ENCODE measurements around the gene ARHGEF7.

DNA sequence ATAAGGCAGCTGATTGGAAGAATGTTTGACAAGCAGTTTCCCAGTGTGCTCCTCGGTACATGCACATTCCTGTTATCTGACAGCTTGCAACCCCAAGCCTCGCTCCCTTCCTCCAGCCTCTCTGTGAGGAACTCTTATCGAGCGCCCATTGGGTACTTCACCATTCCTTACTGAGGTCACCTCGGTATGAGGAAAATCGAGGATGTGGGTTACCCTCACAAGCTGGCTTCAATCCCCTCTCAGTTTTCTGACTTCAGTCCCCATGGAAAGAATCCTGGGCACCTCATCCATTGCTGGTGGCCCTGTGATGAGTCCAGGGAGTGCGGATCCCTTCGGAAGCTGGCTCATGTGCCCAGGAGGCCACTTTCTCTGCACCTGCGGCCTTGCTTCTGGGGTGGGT lies 222.6 kb downstream of the ARHGEF7 start:
- TF ChIP-seq, protein P1, sequence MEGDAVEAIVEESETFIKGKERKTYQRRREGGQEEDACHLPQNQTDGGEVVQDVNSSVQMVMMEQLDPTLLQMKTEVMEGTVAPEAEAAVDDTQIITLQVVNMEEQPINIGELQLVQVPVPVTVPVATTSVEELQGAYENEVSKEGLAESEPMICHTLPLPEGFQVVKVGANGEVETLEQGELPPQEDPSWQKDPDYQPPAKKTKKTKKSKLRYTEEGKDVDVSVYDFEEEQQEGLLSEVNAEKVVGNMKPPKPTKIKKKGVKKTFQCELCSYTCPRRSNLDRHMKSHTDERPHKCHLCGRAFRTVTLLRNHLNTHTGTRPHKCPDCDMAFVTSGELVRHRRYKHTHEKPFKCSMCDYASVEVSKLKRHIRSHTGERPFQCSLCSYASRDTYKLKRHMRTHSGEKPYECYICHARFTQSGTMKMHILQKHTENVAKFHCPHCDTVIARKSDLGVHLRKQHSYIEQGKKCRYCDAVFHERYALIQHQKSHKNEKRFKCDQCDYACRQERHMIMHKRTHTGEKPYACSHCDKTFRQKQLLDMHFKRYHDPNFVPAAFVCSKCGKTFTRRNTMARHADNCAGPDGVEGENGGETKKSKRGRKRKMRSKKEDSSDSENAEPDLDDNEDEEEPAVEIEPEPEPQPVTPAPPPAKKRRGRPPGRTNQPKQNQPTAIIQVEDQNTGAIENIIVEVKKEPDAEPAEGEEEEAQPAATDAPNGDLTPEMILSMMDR (IDR thresholded peaks at IDR 0.05), result no peak
- no peak for TF ChIP-seq EZH2 (IDR thresholded peaks at IDR 0.05)

All from neural progenitor cell (in vitro differentiated cells).